K562 (cell line): ENCODE data around the gene TMEM100. TPM values are rescaled to one million over a fixed set of nuclear protein-coding genes. Genes with fewer than 3 reads are reported as not detected.

Source experiments
- ATAC-seq: fragments of 200-7000 bp; cut with Tn5 transposase; 3 replicates; pipeline ENCODE4 v1.9.1; 2020; ENCODE audit warnings: moderate library complexity
- BruUV-seq: library from RNA; stranded (reverse); fragments of 400-500 nt; replicated peaks from 2 replicates; lab custom pipeline; 2021; lab: Mats Ljungman, UMichigan
- CTCF ChIA-PET: fragments of 300-600 bp; formaldehyde crosslinking; extraction: SDS; loops from one replicate; lab custom pipeline; 2021; ENCODE audit warnings: low intra/inter-chr PET ratio; lab: Yijun Ruan, JAX
- POLR2A ChIA-PET: fragments of 300-600, 350-650 bp; sonication (Branson Sonifier 250); formaldehyde crosslinking; extraction: SDS; loops from one replicate; lab custom pipeline; 2021; ENCODE audit warnings: antibody characterized with exemption, inconsistent platforms; lab: Yijun Ruan, JAX
- DNase-seq, 4 experiments: peaks; one replicate each; pipeline versions ENCODE4 v3.0.0 to v3.0.0-alpha.2; 2011 to 2018; ENCODE audit warnings: low spot score in 3 of 4, mixed read lengths in 3 of 4; ENCODE audit errors: extremely low read depth in 1 of 4
- FAIRE-seq: peaks from 2 replicates; lab custom pipeline; 2011; peaks lifted over from hg19 to GRCh38; lab: Jason Lieb, UNC
- H2AFZ ChIP-seq: 2 replicates; pipeline ENCODE4 v1.6.0; 2011; ENCODE audit warnings: low read depth, low read length, control low read depth, inconsistent platforms
- H3K27ac ChIP-seq: fragments of 200-600 bp; 3 replicates; pipeline ENCODE4 v1.8.0; 2011; ENCODE audit warnings: low read depth, mild to moderate bottlenecking, control low read depth, inconsistent platforms, low read length, moderate library complexity, mixed read lengths; ENCODE audit errors: extremely low read depth
- H3K27me3 ChIP-seq, 2 experiments: fragments of 300-600 bp in 1 of 2; 2 replicates in 1 of 2; 3 replicates in 1 of 2; pipeline versions ENCODE4 v1.6.0 to v1.8.0; 2011; ENCODE audit warnings: inconsistent platforms in 2 of 2, low read length in 2 of 2, mild to moderate bottlenecking in 1 of 2, mixed read lengths in 1 of 2, moderate library complexity in 1 of 2; ENCODE audit not compliant: control insufficient read depth in 2 of 2, insufficient read depth in 2 of 2
- H3K36me3 ChIP-seq: fragments of 300-600 bp; 3 replicates; pipeline ENCODE4 v1.8.0; 2011; ENCODE audit warnings: mild to moderate bottlenecking, low read length, inconsistent platforms; ENCODE audit not compliant: control insufficient read depth, insufficient read depth
- H3K4me1 ChIP-seq, 2 experiments: fragments of 200-600 bp in 1 of 2; replicated peaks in 1 of 2; 2 replicates in 1 of 2; 3 replicates in 1 of 2; pipeline versions ENCODE4 v1.5.1 to v1.8.0; 2011; ENCODE audit warnings: inconsistent platforms in 2 of 2, low read length in 2 of 2, mild to moderate bottlenecking in 1 of 2, mixed read lengths in 1 of 2, moderate library complexity in 1 of 2; ENCODE audit not compliant: control insufficient read depth in 2 of 2, insufficient read depth in 2 of 2
- H3K4me2 ChIP-seq: 2 replicates; pipeline ENCODE4 v1.6.1; 2011; ENCODE audit warnings: low read length, control low read depth, inconsistent platforms, mixed read lengths; ENCODE audit not compliant: insufficient read depth
- H3K4me3 ChIP-seq: fragments of 200-600 bp; sonication (generic), shearing (Covaris generic); 2 replicates; pipeline ENCODE4 v1.5.1; 2016; ENCODE audit warnings: control low read depth, inconsistent platforms
- H3K79me2 ChIP-seq: fragments of 200-600 bp; 3 replicates; pipeline ENCODE4 v1.8.0; 2011; ENCODE audit warnings: low read length, inconsistent platforms; ENCODE audit not compliant: control insufficient read depth, insufficient read depth
- H3K9ac ChIP-seq, 2 experiments: 2 replicates each; pipeline versions ENCODE4 v1.6.0 to v1.6.1; 2011; ENCODE audit warnings: low read depth in 2 of 2, low read length in 2 of 2, control low read depth in 1 of 2, inconsistent platforms in 1 of 2, mild to moderate bottlenecking in 1 of 2, mixed read lengths in 1 of 2; ENCODE audit not compliant: insufficient read depth in 1 of 2
- H3K9me1 ChIP-seq: one replicate; pipeline ENCODE4 v1.6.0; 2011; ENCODE audit warnings: inconsistent platforms, mild to moderate bottlenecking, low read length, moderate library complexity; ENCODE audit not compliant: control insufficient read depth, insufficient read depth
- H3K9me3 ChIP-seq: replicated peaks from 2 replicates; pipeline ENCODE4 v1.5.1; 2011; ENCODE audit warnings: low read depth, low read length, inconsistent platforms; ENCODE audit not compliant: control insufficient read depth, insufficient read depth
- H4K20me1 ChIP-seq: replicated peaks from 2 replicates; pipeline ENCODE4 v1.6.1; 2011; ENCODE audit warnings: low read length, inconsistent platforms, mixed read lengths; ENCODE audit not compliant: control insufficient read depth, insufficient read depth
- CTCF ChIP-seq, 3 experiments: IDR thresholded peaks in 2 of 3; conservative IDR thresholded peaks in 1 of 3; 2 replicates each; pipeline ENCODE4 v1.5.1; 2011 to 2012; ENCODE audit warnings: low read length in 3 of 3, mild to moderate bottlenecking in 3 of 3, control low read depth in 2 of 3, improper control_type of control experiment in 1 of 3, inconsistent platforms in 1 of 3, low read depth in 1 of 3, mixed read lengths in 1 of 3, moderate library complexity in 1 of 3; ENCODE audit not compliant: insufficient read depth in 2 of 3
- SMC3 ChIP-seq: conservative IDR thresholded peaks from 2 replicates; pipeline ENCODE4 v1.6.1; 2011; ENCODE audit warnings: low read depth, low read length, improper control_type of control experiment; ENCODE audit not compliant: insufficient read depth
- XRCC4 ChIP-seq: IDR thresholded peaks from one replicate; pipeline ENCODE4 v1.6.1; 2011; ENCODE audit not compliant: insufficient read depth, insufficient read length; ENCODE audit errors: extremely low read depth
- ZNF609 ChIP-seq: sonication (generic); formaldehyde crosslinking; IDR thresholded peaks from 2 replicates; pipeline ENCODE4 v1.8.1; 2023; ENCODE audit warnings: missing genetic modification reagents, mild to moderate bottlenecking, borderline replicate concordance
- WGBS: fragments of 100-300 bp; shearing (Covaris generic); methylation state at CpG from one replicate; pipeline ENCODE4 v1.1.6; 2016; ENCODE audit warnings: low coverage, mixed read lengths; ENCODE audit not compliant: insufficient coverage; ENCODE audit errors: missing lambda C conversion rate; 5-methylcytosine and 5-hydroxymethylcytosine counted together
- in situ Hi-C: fragments of 300-500 bp; cut with MboI; formaldehyde crosslinking; loops from 4 replicates; pipeline ENCODE4 v1.15.0; 2018; ENCODE audit warnings: inconsistent platforms, mixed read lengths
- intact Hi-C: fragments of 100-400 bp; cut with micrococcal nuclease; formaldehyde crosslinking; loops from 2 replicates; pipeline ENCODE4 v1.14.2; 2022
- polyA plus RNA-seq, 8 experiments: library from polyadenylated mRNA; depleted of rRNA in 4 of 8; stranded (reverse) in 5 of 8; unstranded in 3 of 8; fragments of >200 nt; fragmentation: Nextera tagmentation in 2 of 8; fragmentation: Illumina TruSeq in 1 of 8; extraction: Ambion mirVana in 2 of 8; extraction: Trizol in 1 of 8; gene quantifications; 2 replicates each; pipeline versions ENCODE4 v1.2.1 to v1.2.3, GENCODE V29; 2011 to 2014; ENCODE audit warnings: inconsistent platforms in 1 of 8, missing spikeins in 1 of 8
- total RNA-seq, 7 experiments: library from RNA; depleted of rRNA in 6 of 7; stranded (reverse); fragments of >200 nt in 6 of 7; fragmentation: Illumina TruSeq in 2 of 7; extraction: Trizol in 2 of 7; gene quantifications; 2 replicates each; pipeline versions ENCODE4 v1.2.1 to v1.2.3, GENCODE V29; 2011 to 2021; ENCODE audit warnings: low replicate concordance in 1 of 7
- TF ChIP-seq, protein P1 (sequence below): conservative IDR thresholded peaks from 2 replicates; pipeline ENCODE4 v1.6.1; 2011; ENCODE audit warnings: low read depth, mild to moderate bottlenecking, low read length; ENCODE audit not compliant: control insufficient read depth

Gene TMEM100
- total and polyA plus RNA-seq, 9 of the 15 experiments (the other 6 are each of a cell fraction or from before 2014, with no cell fraction given) = 0.12 to 0.50 (median 0.19) TPM

- Histone ChIP-seq H3K9me1 (peaks cover 3% of the 10 kb centered on the region), H3K4me2 (no peak overlapping the region), H3K4me1 (peaks cover 4 to 33% of the 10 kb centered on the region in 2 experiments; a peak in 4 of 5 replicates), H3K79me2 (no peaks in the 10 kb centered on the region), H4K20me1 (no peaks in the 10 kb centered on the region), H2AFZ (peak overlapping the region; percentile 8; the same call in 1 of the 2 replicates), H3K9me3 (no peaks in the 10 kb centered on the region), H3K4me3 (no peak overlapping the region), H3K27ac (no peak overlapping the region), H3K27me3 (no peaks in the 10 kb centered on the region), H3K9ac (no peak overlapping the region), H3K36me3 (no peaks in the 10 kb centered on the region)
- in situ Hi-C loops = no loop called here
- BruUV-seq = no TSS peak
- DNase-seq (no peak), FAIRE-seq (no peak), ATAC-seq (no peak)
- ChIA-PET CTCF (no interaction called here), POLR2A (interaction anchor here (0.6 to 1.1 kb wide), 3 partner anchors 10 to 229 kb away, joined by 3 to 4 read pairs (median 3); no protein-coding TSS in a partner anchor)
- no peak for TF ChIP-seq XRCC4
- TF ChIP-seq ZNF609 (CRISPR knock-in tag) = no peak
- TF ChIP-seq SMC3 = no peak
- TF ChIP-seq CTCF (IDR thresholded peaks at IDR 0.05 in 2 of 3, conservative IDR thresholded peaks at IDR 0.05 in 1 of 3; ENCODE audit: insufficient read depth in 2 of 3, low read depth in 1 of 3, low read length in 3 of 3) = no peak
- TF ChIP-seq, protein P1, sequence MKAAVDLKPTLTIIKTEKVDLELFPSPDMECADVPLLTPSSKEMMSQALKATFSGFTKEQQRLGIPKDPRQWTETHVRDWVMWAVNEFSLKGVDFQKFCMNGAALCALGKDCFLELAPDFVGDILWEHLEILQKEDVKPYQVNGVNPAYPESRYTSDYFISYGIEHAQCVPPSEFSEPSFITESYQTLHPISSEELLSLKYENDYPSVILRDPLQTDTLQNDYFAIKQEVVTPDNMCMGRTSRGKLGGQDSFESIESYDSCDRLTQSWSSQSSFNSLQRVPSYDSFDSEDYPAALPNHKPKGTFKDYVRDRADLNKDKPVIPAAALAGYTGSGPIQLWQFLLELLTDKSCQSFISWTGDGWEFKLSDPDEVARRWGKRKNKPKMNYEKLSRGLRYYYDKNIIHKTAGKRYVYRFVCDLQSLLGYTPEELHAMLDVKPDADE = no peak
- intact Hi-C loops = no loop called here
- WGBS = 45% methylated on average over 5 of the region's 5 CpGs
These were observed 5.7 kb upstream of the TMEM100 start for GRCh38 chr17:55728361-55728760.
